GM19351 (cell line): ENCODE results near the gene COPS7A.

Experiments used
- ATAC-seq: cut with Tn5 transposase; IDR thresholded peaks from one replicate; pipeline ENCODE4 v1.9.1; 2021; ENCODE audit warnings: mild to moderate bottlenecking, moderate library complexity; ENCODE audit not compliant: unreplicated experiment

Gene COPS7A

DNA sequence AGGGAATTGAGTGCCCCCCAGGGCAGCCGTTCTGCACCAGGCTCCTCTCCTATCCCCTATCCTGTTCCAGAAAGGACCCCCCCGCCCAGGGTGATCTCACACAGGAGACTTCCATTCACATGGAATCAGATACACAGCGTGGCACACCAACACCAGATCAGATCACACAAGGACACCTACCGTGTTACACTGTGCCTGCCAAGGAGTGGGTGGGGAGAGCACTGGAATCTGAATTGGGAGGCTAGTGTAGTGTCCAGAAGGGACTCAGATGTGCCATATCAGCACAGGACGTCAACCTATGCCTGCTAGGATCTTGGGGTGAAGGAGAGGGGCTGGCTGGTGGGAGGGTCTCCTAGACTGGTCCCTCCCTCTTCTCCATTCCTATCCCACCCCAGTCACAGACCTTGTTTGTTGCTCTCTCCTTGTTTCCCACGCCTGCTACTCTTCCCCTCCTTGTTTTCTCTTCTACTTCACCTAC, 44.6 kb downstream of the COPS7A start:
- ATAC-seq = no peak

DNA sequence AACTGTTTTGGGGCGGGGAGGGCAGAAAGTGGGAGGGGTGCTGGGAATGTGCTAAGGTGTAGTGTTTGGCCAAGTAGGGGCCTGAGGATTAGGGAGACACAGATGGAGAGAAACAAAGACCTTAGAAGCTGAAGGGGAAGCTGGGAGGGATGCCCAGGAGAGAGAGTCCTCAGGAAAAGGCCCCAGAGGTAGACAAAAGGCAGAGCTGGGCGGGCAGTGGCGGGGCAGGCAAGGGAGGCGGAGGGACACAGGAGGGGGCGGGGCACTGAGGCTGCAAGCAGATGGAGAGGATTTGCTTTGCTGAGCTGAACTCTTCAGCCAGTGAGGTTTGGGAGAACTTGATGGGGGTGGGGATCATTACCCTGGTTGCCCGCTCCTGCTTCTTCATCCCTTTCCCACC, 45.1 kb downstream of the COPS7A start:
- no peak for ATAC-seq

- no peak for ATAC-seq
These were observed 45.8 kb downstream of the COPS7A start for GRCh38 chr12:6769666-6770065.

DNA sequence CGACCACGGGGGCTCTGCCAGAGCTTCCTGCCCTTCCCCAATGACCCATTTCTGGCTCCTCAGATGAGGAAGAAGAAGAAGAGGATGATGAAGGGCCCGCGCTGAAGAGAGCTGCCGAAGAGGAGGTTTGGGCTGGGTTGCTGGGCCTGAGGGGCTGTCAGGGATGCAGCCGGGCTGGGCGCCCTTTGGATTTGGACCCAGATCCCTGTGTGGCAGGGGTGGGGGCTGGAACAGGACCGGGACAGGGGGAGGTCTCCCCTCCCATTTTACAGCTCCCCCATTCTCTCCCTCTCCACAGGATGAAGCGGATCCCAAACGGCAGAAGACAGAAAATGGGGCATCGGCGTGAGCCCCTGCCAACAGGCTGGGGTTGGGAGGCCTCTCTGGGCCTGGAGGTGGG, 46.2 kb downstream of the COPS7A start:
- no peak for ATAC-seq

DNA sequence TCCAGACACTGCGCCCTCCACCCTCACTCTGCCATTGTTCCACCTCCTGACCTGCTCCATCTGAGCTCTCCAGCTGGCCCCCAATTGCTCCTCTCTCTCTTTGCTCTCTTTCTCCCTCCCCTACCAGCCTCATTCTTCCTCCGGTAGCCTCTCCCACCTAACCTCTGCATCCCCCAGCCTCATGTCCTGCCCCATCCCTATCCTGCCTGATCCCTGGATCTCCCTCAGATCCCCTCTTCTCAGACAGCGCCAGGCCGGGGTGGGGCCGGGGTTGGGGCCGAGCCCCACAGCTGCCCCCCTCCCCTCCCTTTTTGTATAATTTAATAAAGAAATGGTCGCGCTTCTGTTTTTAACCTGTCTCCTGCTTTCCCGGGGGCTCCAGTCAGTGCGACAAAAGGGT, 46.8 kb downstream of the COPS7A start:
- ATAC-seq = no peak

- no peak for ATAC-seq
These were observed 47.2 kb downstream of the COPS7A start for GRCh38 chr12:6771091-6771495.

- ATAC-seq = no peak
These were observed 47.9 kb downstream of the COPS7A start for GRCh38 chr12:6771509-6772330.

- ATAC-seq = no peak
These were observed 48.5 kb downstream of the COPS7A start, which contains the start of gene LAG3 for GRCh38 chr12:6772331-6772695. Gene LAG3 (plus strand): TSS chr12:6772520. CDS start chr12:6772853, 333 bp downstream.

- no peak for ATAC-seq
These were observed 49.1 kb downstream of the COPS7A start for GRCh38 chr12:6772726-6773589.

DNA sequence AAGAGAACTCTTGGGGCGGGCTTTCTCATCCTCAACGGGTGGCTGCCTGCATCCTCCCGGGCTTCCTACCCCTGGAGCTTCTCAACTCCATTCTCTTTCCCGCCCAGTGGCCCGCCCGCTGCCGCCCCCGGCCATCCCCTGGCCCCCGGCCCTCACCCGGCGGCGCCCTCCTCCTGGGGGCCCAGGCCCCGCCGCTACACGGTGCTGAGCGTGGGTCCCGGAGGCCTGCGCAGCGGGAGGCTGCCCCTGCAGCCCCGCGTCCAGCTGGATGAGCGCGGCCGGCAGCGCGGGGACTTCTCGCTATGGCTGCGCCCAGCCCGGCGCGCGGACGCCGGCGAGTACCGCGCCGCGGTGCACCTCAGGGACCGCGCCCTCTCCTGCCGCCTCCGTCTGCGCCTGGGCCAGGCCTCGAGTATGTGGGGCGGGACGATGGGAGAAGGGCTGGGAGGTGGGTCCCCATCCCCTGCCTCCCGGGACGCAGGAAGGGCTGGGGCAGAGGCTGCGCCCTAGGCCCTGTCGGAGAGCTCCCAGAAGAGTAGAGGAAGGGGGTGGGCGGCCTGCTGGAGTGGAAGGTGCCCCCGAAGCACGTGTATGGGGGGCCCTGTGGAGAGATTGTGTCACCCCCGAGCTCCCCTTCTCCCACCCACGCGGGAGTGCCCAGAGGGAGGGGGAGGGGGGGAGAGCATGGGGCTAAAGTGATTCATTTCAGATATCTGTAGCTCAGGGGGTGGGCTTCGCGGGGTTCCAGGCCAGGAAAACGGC, 49.9 kb downstream of the COPS7A start:
- ATAC-seq = no peak

DNA sequence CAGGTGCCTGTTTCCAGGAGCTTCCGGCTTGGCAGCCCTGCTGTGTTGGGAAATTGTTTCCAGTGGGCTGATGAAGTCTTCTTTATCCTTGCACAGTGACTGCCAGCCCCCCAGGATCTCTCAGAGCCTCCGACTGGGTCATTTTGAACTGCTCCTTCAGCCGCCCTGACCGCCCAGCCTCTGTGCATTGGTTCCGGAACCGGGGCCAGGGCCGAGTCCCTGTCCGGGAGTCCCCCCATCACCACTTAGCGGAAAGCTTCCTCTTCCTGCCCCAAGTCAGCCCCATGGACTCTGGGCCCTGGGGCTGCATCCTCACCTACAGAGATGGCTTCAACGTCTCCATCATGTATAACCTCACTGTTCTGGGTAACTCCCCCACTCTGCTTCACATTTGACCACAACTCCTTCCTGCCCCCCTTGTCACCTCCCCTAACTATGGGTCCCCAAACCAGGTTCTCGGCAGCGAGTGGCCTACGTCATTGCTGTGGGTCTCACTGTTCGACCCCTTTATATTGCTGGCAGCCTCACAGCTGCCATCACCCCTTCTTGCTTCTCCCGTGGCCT, 50.7 kb downstream of the COPS7A start:
- no peak for ATAC-seq

GRCh38 chr12:6775185-6776174, 51.6 kb downstream of the COPS7A start:
- ATAC-seq = no peak

DNA sequence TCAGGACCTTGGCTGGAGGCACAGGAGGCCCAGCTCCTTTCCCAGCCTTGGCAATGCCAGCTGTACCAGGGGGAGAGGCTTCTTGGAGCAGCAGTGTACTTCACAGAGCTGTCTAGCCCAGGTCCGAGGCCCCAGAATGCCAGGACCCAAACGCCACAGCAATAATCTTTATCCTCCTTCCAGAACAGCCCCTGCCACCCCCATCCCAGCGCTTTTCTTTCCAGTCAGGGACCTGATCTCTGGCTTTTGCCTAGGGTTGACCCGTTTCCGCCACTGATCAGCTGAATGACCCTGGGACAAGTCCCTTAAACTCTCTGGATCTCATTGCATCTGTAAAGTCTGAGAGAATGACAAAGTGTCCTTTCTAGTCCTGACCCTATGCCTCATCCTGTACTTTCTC, 53.5 kb downstream of the COPS7A start:
- no peak for ATAC-seq

DNA sequence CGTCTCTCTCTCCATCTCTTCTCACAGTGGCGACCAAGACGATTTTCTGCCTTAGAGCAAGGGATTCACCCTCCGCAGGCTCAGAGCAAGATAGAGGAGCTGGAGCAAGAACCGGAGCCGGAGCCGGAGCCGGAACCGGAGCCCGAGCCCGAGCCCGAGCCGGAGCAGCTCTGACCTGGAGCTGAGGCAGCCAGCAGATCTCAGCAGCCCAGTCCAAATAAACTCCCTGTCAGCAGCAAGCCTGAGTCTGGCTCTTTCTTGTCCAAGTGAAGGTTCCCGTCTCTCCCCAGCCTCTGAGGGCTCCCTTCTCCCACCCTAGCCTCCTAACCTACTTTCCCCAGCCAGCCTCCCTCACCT, 54.3 kb downstream of the COPS7A start:
- no peak for ATAC-seq

- peak; percentile 85 for ATAC-seq
These were observed 55.0 kb downstream of the COPS7A start for GRCh38 chr12:6778574-6779550.

GRCh38 chr12:6779708-6780432, 56.0 kb downstream of the COPS7A start:
- no peak for ATAC-seq

GRCh38 chr12:6780573-6780972, 56.7 kb downstream of the COPS7A start:
- ATAC-seq = no peak
